ENCODE data around the gene PCSK1. TPM values are rescaled to one million over a fixed set of nuclear protein-coding genes. Genes with fewer than 3 reads are reported as not detected.

Gene PCSK1
- total RNA-seq, 1 experiment from 2014 or later: not detected

GRCh38 chr5:96385538-96385937, 47.5 kb downstream of the PCSK1 start:
- Histone ChIP-seq H3K4me3 (replicated peaks in 1 of 2; ENCODE audit: low read depth in 1 of 2, low read length in 2 of 2) (no peak overlapping the region), H2AFZ (ENCODE audit: low read depth, low read length, poor library complexity, severe bottlenecking) (no peak overlapping the region), H3K36me3 (ENCODE audit: control insufficient read depth in 1 of 2, insufficient read depth in 2 of 2, low read length in 2 of 2) (no peaks in the 10 kb centered on the region), H4K20me1 (ENCODE audit: insufficient read depth) (no peaks in the 10 kb centered on the region), H3K9me3 (ENCODE audit: control insufficient read depth in 1 of 2, insufficient read depth in 1 of 2, low read depth in 1 of 2, low read length in 2 of 2) (no peaks in the 10 kb centered on the region), H3K9me2 (ENCODE audit: insufficient read depth) (no peaks in the 10 kb centered on the region), H3K27me3 (ENCODE audit: insufficient read depth, low read length) (no peaks in the 10 kb centered on the region), H3K9ac (ENCODE audit: low read length) (no peak overlapping the region), H3K4me1 (ENCODE audit: control insufficient read depth in 1 of 2, insufficient read depth in 2 of 2, low read length in 2 of 2) (peaks cover 6 to 8% of the 10 kb centered on the region in 2 experiments; a peak in 3 of 4 replicates), H3K27ac (ENCODE audit: low read depth, low read length) (no peak overlapping the region), H3K4me2 (ENCODE audit: low read length) (no peak overlapping the region), H3K79me2 (ENCODE audit: insufficient read depth, low read length) (no peaks in the 10 kb centered on the region)
- ATAC-seq (no peak), DNase-seq (ENCODE audit: low read depth, low spot score) (no peak)
- no TSS peak for BruUV-seq (replicated peaks)
- intact Hi-C loops (cut with micrococcal nuclease): no loop called here
- POLR2A ChIA-PET: no interaction called here
- no peak for TF ChIP-seq POLR2AphosphoS5 (IDR thresholded peaks at IDR 0.05; ENCODE audit: low read depth, low read length)
- no peak for TF ChIP-seq YY1 (IDR thresholded peaks at IDR 0.05; ENCODE audit: extremely low read depth, insufficient replicate concordance, low read depth, low read length)
- no peak for TF ChIP-seq ZFX (IDR thresholded peaks at IDR 0.05)
- TF ChIP-seq JUND (IDR thresholded peaks at IDR 0.05): no peak
- no peak for TF ChIP-seq SIN3A (IDR thresholded peaks at IDR 0.05; ENCODE audit: low read depth)
- TF ChIP-seq POLR2A (IDR thresholded peaks at IDR 0.05; ENCODE audit: borderline replicate concordance, extremely low read depth, insufficient read depth, insufficient read length): no peak
- no peak for TF ChIP-seq CBX3 (IDR thresholded peaks at IDR 0.05; ENCODE audit: low read depth)
- TF ChIP-seq EZH2 (IDR thresholded peaks at IDR 0.05): no peak
- no peak for TF ChIP-seq RAD21 (IDR thresholded peaks at IDR 0.05; ENCODE audit: low read depth)
- TF ChIP-seq SP1 (IDR thresholded peaks at IDR 0.05; ENCODE audit: low read depth): no peak
- TF ChIP-seq ZBTB33 (IDR thresholded peaks at IDR 0.05; ENCODE audit: extremely low read depth, insufficient replicate concordance, low read length): no peak
- TF ChIP-seq EGR1 (IDR thresholded peaks at IDR 0.05; ENCODE audit: low read depth): no peak
- no peak for TF ChIP-seq REST (IDR thresholded peaks at IDR 0.05; ENCODE audit: low read depth)
- no peak for TF ChIP-seq ZNF274 (IDR thresholded peaks at IDR 0.05; ENCODE audit: low read depth, low read length)
- CTCF ChIA-PET: no interaction called here
- RAD21 ChIA-PET (ENCODE audit: low non-redundant PET in 1 of 2, low total read pairs in 2 of 2, uncharacterized antibody in 2 of 2, unreplicated experiment in 2 of 2): no interaction called here

Measured in HCT116 (cell line).